ENCODE results near the gene TPBGL.
A peak's percentile ranks its signal among the peaks of the same experiment; 100 is the strongest.

TPBGL gene

GRCh38 chr11:75262961-75263852, 22.6 kb downstream of the TPBGL start:
- intact Hi-C loops (cut with DNase I; ENCODE audit: low total_unique reads): no loop called here
- Histone ChIP-seq H3K36me3 (peaks cover 0 to 20% (median 4%) of the 10 kb centered on the region in 3 donors), H3K27ac (no peak overlapping the region), H3K27me3 (peaks cover 0 to 14% of the 10 kb centered on the region in 2 donors), H3K4me3 (no peak overlapping the region), H3K9me3 (no peaks in the 10 kb centered on the region), H3K4me1 (peaks cover 0 to 6% (median 0%) of the 10 kb centered on the region in 4 donors)
- no peak for TF ChIP-seq CTCF (IDR thresholded peaks at IDR 0.05)
- peak in 1 of 2 donors; percentile 62 for DNase-seq

GRCh38 chr11:75263944-75264349, 23.4 kb downstream of the TPBGL start:
- DNase-seq: peak in 1 of 2 donors; percentile 49

GRCh38 chr11:75264356-75264755, 23.8 kb downstream of the TPBGL start:
- no peak overlapping the region for H3K4me3 ChIP-seq
- peak in 1 of 2 donors; percentile 53 for DNase-seq
- no peak overlapping the region for H3K27ac ChIP-seq
- H3K27me3 ChIP-seq: peaks cover 0 to 9% of the 10 kb centered on the region in 2 donors
- peaks cover 0 to 6% (median 0%) of the 10 kb centered on the region in 4 donors for H3K4me1 ChIP-seq
- peaks cover 0 to 20% (median 12%) of the 10 kb centered on the region in 3 donors for H3K36me3 ChIP-seq
- no peaks in the 10 kb centered on the region for H3K9me3 ChIP-seq
- no peak for TF ChIP-seq CTCF (IDR thresholded peaks at IDR 0.05)
- intact Hi-C loops (cut with DNase I; ENCODE audit: low total_unique reads): no loop called here

More at GRCh38 chr11:75263944-75264349, 23.4 kb downstream of the TPBGL start:
- Histone ChIP-seq H3K27me3 (peaks cover 0 to 9% of the 10 kb centered on the region in 2 donors), H3K9me3 (no peaks in the 10 kb centered on the region), H3K4me3 (no peak overlapping the region), H3K4me1 (peaks cover 0 to 6% (median 0%) of the 10 kb centered on the region in 4 donors), H3K27ac (no peak overlapping the region), H3K36me3 (peaks cover 0 to 20% (median 8%) of the 10 kb centered on the region in 3 donors)
- no peak for TF ChIP-seq CTCF (IDR thresholded peaks at IDR 0.05)
- intact Hi-C loops (cut with DNase I; ENCODE audit: low total_unique reads): no loop called here

- intact Hi-C loops (cut with DNase I; ENCODE audit: low total_unique reads): loop anchor here (5.0 kb wide), 1 partner anchor 1637 kb away; no protein-coding TSS in a partner anchor
- no peak overlapping the region for H3K4me3 ChIP-seq
- H3K4me1 ChIP-seq: peaks cover 0 to 6% (median 0%) of the 10 kb centered on the region in 4 donors
- H3K9me3 ChIP-seq: no peaks in the 10 kb centered on the region
- H3K36me3 ChIP-seq: peaks cover 0 to 20% (median 13%) of the 10 kb centered on the region in 3 donors
- TF ChIP-seq CTCF (IDR thresholded peaks at IDR 0.05): no peak
- DNase-seq: peak in 1 of 2 donors; percentile 58
- no peak overlapping the region for H3K27ac ChIP-seq
- peaks cover 0 to 2% of the 10 kb centered on the region in 2 donors for H3K27me3 ChIP-seq
Observed at GRCh38 chr11:75264971-75265370, 24.4 kb downstream of the TPBGL start.

- H3K27me3 ChIP-seq: no peaks in the 10 kb centered on the region
- peak in 1 of 2 donors; percentile 59 for DNase-seq
- no peaks in the 10 kb centered on the region for H3K9me3 ChIP-seq
- no peak for TF ChIP-seq CTCF (IDR thresholded peaks at IDR 0.05)
- peaks cover 0 to 1% (median 0%) of the 10 kb centered on the region in 4 donors for H3K4me1 ChIP-seq
- no peak overlapping the region for H3K27ac ChIP-seq
- H3K4me3 ChIP-seq: no peak overlapping the region
- peaks cover 0 to 20% (median 13%) of the 10 kb centered on the region in 3 donors for H3K36me3 ChIP-seq
- intact Hi-C loops (cut with DNase I; ENCODE audit: low total_unique reads): loop anchor here (5.0 kb wide), 1 partner anchor 1636 kb away; no protein-coding TSS in a partner anchor
Observed at GRCh38 chr11:75265851-75266531, 25.4 kb downstream of the TPBGL start.
